Measurements from ENCODE around the gene IL22RA2.

IL22RA2 gene

DNA sequence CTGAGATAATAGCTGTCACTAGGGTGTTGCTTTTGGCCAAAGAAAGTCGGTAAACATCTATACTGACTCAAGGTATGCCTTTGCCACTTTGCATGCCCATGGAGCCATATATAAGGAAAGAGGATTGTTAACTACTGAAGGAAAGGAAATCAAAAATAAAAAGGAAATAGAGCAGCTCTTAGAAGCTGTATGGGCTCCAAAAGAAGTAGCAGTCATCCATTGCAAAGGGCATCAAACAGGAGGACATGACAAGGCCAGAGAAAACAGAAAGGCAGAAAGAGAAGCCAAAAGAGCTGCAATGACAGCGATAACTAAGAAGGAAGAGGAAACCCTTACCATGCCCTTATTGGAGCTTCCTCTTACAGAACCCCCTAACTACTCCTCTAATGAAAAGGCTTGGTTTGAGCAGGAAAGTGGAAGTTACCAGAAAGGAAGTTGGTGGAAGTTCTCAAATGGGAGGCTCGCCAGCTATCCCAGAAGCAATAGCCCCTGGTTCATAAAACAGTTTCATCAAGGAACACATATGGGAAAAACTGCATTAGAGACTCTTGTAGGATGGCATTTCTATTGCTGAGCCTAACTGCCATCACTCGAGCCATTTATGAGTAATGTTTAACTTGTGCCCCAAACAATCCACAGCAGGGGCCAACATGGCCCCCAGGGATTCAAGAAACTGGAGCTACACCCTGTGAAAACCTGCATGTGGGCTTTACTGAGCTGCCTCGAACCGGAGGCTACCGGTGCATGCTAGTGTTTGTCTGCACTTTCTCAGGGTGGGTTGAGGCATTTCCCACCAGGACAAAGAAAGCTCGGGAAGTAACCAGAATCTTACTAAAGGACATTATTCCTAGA lies 7.0 kb downstream of the IL22RA2 start:
- TF ChIP-seq, protein P1, sequence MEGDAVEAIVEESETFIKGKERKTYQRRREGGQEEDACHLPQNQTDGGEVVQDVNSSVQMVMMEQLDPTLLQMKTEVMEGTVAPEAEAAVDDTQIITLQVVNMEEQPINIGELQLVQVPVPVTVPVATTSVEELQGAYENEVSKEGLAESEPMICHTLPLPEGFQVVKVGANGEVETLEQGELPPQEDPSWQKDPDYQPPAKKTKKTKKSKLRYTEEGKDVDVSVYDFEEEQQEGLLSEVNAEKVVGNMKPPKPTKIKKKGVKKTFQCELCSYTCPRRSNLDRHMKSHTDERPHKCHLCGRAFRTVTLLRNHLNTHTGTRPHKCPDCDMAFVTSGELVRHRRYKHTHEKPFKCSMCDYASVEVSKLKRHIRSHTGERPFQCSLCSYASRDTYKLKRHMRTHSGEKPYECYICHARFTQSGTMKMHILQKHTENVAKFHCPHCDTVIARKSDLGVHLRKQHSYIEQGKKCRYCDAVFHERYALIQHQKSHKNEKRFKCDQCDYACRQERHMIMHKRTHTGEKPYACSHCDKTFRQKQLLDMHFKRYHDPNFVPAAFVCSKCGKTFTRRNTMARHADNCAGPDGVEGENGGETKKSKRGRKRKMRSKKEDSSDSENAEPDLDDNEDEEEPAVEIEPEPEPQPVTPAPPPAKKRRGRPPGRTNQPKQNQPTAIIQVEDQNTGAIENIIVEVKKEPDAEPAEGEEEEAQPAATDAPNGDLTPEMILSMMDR (IDR thresholded peaks at IDR 0.05; ENCODE audit: control insufficient read depth, extremely low read depth, insufficient read depth) = no peak
- H3K4me3 ChIP-seq (ENCODE audit: low read depth, low read length) = no peak overlapping the region
- DNase-seq (ENCODE audit: low read depth) = no peak

DNA sequence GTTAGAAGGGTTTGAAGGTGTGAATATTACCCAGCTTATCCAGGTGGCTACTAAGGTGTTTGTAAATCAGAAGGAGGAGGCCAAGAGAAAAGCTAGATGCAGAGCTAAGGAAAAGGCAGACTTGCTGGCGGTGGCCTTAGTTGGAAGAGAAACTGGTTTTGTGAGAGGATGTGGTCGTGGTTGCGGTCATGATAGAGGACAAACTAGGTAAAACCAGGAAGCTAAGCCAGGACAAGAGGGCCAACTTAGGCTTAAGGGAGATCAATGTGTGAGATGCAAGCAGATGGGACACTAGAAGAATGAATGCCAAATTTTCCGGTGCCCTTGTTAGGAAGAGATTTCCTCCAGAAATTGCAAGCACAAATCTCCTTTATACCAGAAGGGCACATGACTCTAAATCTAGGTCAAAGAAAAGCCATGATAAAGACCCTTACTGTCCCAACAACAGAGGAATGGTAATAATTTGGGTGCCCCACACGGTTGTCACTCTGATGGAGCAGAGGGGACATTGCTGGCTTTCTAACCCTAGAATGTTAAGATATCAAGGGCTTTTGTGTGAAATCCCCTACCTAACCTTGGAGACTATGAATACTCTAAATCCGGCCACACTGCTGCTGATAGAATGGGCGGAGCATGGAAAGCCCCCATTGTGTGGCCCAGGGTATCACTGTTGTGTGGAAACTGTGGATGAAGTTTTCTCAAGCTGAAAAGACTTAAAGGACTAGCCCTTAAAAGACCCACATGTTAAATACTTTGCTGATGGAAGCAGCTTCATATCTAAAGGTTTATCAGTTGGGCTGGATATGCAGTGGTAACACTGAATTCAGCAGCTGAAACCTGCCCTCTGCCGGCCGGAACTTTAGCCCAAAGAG lies 7.8 kb downstream of the IL22RA2 start:
- no peak overlapping the region for H3K4me3 ChIP-seq (ENCODE audit: low read depth, low read length)
- DNase-seq (ENCODE audit: low read depth) = no peak
- TF ChIP-seq, protein P1 (IDR thresholded peaks at IDR 0.05; ENCODE audit: control insufficient read depth, extremely low read depth, insufficient read depth) = peak; percentile 75

DNA sequence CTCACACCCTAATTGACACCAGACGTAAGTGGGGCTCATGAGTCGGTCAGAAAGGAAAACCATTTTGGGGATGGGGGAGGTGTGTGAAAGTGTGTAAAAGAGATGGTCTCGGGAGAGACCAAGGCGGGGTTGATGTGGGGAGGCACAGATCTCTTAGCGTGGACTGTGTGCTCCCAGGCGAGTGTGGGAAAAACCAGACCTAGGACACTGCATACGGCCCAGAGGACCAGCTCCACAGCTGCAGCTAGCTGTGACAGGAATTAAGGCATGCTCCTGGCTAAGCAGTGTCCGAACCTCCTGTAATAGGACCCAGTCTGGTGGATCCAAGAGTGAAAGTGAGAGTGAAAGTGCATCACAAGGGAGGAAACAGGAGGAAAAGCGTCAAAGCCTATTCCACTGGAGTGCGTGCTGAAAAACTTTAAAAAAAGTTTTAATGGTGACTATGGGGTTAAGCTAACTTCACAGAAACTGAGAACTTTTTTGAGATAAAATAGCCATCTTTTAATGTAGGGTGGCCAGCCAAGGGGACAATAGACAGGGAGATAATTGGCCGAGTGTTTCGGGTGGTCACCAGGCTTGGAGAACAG lies 9.6 kb downstream of the IL22RA2 start:
- TF ChIP-seq, protein P1 (IDR thresholded peaks at IDR 0.05; ENCODE audit: control insufficient read depth, extremely low read depth, insufficient read depth) = no peak
- DNase-seq (ENCODE audit: low read depth) = no peak
- no peak overlapping the region for H3K4me3 ChIP-seq (ENCODE audit: low read depth, low read length)

DNA sequence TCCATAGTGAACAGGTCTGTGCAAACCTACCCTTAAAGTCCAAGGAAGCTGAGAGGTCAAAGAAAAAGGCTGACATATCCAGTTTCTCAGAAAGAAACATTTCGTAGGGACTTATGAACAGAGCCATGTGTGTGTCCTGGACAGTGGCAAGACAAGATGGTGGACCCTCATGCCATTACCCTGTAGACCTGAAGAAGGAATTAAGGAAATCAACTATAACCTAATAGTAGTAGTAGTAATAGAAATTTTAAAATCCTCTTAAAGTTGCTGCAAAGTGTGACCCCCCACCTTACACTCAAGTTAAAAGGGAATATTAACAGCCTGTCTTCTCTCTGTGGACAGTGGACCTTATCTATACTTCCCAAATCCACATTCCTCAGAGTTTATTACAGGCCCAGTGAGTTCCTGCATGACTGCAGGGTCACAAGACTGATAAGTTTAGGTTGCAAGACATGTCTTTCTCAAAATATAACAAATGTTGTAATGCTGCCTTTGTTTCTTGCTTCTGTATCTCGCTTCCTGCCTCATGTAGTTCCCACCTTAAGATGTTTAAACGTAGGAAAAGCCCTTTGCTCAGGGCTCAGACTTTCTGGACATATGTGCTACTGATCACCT lies 10.6 kb downstream of the IL22RA2 start:
- TF ChIP-seq, protein P1 (IDR thresholded peaks at IDR 0.05; ENCODE audit: control insufficient read depth, extremely low read depth, insufficient read depth) = no peak
- H3K4me3 ChIP-seq (ENCODE audit: low read depth, low read length) = no peak overlapping the region
- DNase-seq (ENCODE audit: low read depth) = no peak

DNA sequence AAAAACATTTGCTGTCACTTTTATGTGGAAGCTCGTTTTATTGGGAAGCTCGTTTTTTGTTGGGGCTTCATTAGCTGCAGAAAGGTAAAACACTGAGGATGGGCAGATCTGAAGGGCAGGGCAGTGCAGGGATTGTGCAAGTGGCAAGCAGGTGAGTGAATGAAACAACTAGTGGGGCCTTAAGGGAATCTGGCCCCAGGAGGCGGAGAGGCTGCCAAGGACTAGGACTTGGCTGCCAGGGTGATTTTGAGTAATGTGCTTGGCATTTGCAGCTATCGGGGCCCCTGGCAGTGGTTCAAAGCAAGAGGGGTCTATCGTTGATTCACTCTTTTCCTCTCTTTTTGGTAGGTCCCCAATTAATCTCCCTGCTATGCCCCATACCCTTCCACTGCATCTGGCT lies 11.5 kb downstream of the IL22RA2 start:
- H3K4me3 ChIP-seq (ENCODE audit: low read depth, low read length) = no peak overlapping the region
- no peak for DNase-seq (ENCODE audit: low read depth)
- TF ChIP-seq, protein P1 (IDR thresholded peaks at IDR 0.05; ENCODE audit: control insufficient read depth, extremely low read depth, insufficient read depth) = no peak

DNA sequence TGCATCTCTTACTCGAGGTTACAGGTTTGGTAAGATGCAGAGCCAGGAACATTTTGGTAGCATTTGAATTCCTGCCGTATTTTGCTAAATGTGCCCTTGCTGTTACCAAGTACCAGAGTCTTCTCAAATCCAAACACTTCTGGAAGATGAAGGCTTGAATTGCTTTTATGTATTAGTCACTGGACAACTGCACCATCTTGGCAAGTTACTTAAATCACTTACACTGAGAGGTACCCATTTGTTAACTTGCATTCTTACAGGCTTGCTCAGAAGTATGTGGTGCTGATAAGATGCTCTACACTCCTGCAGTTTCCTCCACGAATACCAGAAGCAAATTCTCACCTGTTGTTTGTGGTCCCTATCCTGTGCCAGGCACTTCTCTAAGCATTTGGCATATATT lies 12.7 kb downstream of the IL22RA2 start:
- no peak for DNase-seq (ENCODE audit: low read depth)
- no peak overlapping the region for H3K4me3 ChIP-seq (ENCODE audit: low read depth, low read length)
- TF ChIP-seq, protein P1 (IDR thresholded peaks at IDR 0.05; ENCODE audit: control insufficient read depth, extremely low read depth, insufficient read depth) = no peak
